CD4-positive, alpha-beta memory T cell (primary cell): ENCODE measurements around the gene RPRD1B. TPM values are rescaled to one million over a fixed set of nuclear protein-coding genes. Genes with fewer than 3 reads are reported as not detected.
"Not testable (repeated sequence)": the region's sequence is repeated elsewhere in the genome, so short reads cannot be mapped to it uniquely, and the experiment has no call there.

Experiments
- CTCF ChIA-PET: fragments of 350-600 bp; sonication (Branson Sonifier 250); formaldehyde crosslinking; loops from one replicate; lab custom pipeline; 2021; ENCODE audit warnings: inconsistent platforms; ENCODE audit not compliant: partially characterized antibody; lab: Charles Lee
- POLR2A ChIA-PET: fragments of 350-600 bp; sonication (Branson Sonifier 250); formaldehyde crosslinking; loops from one replicate; lab custom pipeline; 2021; ENCODE audit not compliant: partially characterized antibody; lab: Charles Lee
- DNase-seq, 5 donors: peaks; one replicate each; pipeline versions ENCODE4 v3.0.0 to v3.0.0-alpha.2; 2020 to 2022; ENCODE audit warnings: mixed read lengths in 1 of 5
- H3K27ac ChIP-seq: one replicate; pipeline ENCODE4 v1.7.0; 2013; ENCODE audit warnings: low read depth, low read length
- H3K27me3 ChIP-seq: 2 replicates; pipeline ENCODE4 v1.7.0; 2013; ENCODE audit warnings: mild to moderate bottlenecking, low read length, moderate library complexity; ENCODE audit not compliant: insufficient read depth
- H3K36me3 ChIP-seq: 2 replicates; pipeline ENCODE4 v1.7.0; 2013; ENCODE audit warnings: mild to moderate bottlenecking, low read length, moderate library complexity; ENCODE audit not compliant: insufficient read depth
- H3K4me1 ChIP-seq: 2 replicates; pipeline ENCODE4 v1.7.0; 2013; ENCODE audit warnings: mild to moderate bottlenecking, low read length, moderate library complexity; ENCODE audit not compliant: insufficient read depth
- H3K4me3 ChIP-seq, 2 donors: one replicate each; pipeline ENCODE4 v1.7.0; 2013; ENCODE audit warnings: low read length in 2 of 2, mild to moderate bottlenecking in 1 of 2
- H3K9me3 ChIP-seq, 2 donors: one replicate each; pipeline ENCODE4 v1.7.0; 2013; ENCODE audit warnings: low read length in 2 of 2, control low read depth in 1 of 2; ENCODE audit not compliant: control insufficient read depth in 1 of 2
- H3K27ac Mint-ChIP-seq, 7 donors: one replicate each; pipeline ENCODE4 v1.8.0; 2020 to 2021; ENCODE audit warnings: mixed read lengths in 7 of 7, mild to moderate bottlenecking in 6 of 7, inconsistent platforms in 3 of 7, moderate library complexity in 3 of 7
- H3K27me3 Mint-ChIP-seq, 2 donors: one replicate each; pipeline ENCODE4 v1.8.0; 2020 to 2021; ENCODE audit warnings: mixed read lengths in 2 of 2
- H3K36me3 Mint-ChIP-seq, 2 donors: one replicate each; pipeline ENCODE4 v1.8.0; 2020 to 2021; ENCODE audit warnings: mixed read lengths in 2 of 2, inconsistent platforms in 1 of 2, mild to moderate bottlenecking in 1 of 2
- H3K4me1 Mint-ChIP-seq, 4 donors: one replicate each; pipeline ENCODE4 v1.8.0; 2020 to 2021; ENCODE audit warnings: mixed read lengths in 4 of 4, mild to moderate bottlenecking in 1 of 4
- H3K4me3 Mint-ChIP-seq, 8 donors: one replicate each; pipeline ENCODE4 v1.8.0; 2020 to 2021; ENCODE audit warnings: mixed read lengths in 8 of 8, mild to moderate bottlenecking in 7 of 8, moderate library complexity in 6 of 8, inconsistent platforms in 3 of 8
- H3K9me3 Mint-ChIP-seq, 8 donors: one replicate each; pipeline ENCODE4 v1.8.0; 2020 to 2021; ENCODE audit warnings: mixed read lengths in 8 of 8, mild to moderate bottlenecking in 5 of 8, inconsistent platforms in 3 of 8, moderate library complexity in 1 of 8
- intact Hi-C: fragments of 100-400 bp; cut with micrococcal nuclease; formaldehyde crosslinking; loops from one replicate; pipeline ENCODE4 v1.15.1; 2023
- polyA plus RNA-seq, 2 donors: library from polyadenylated mRNA; unstranded; fragments of 300-500 nt; fragmentation: Illumina TruSeq; gene quantifications; one replicate each; pipeline ENCODE4 v1.2.3, GENCODE V29; 2021
- total RNA-seq, 2 experiments: library from RNA; stranded (reverse); gene quantifications; one replicate each; pipeline ENCODE4 v1.2.3, GENCODE V29; 2021

Gene RPRD1B
- total and polyA plus RNA-seq, 4 experiments from 2014 or later, result 3.7 to 43.8 (median 24.7) TPM

DNA sequence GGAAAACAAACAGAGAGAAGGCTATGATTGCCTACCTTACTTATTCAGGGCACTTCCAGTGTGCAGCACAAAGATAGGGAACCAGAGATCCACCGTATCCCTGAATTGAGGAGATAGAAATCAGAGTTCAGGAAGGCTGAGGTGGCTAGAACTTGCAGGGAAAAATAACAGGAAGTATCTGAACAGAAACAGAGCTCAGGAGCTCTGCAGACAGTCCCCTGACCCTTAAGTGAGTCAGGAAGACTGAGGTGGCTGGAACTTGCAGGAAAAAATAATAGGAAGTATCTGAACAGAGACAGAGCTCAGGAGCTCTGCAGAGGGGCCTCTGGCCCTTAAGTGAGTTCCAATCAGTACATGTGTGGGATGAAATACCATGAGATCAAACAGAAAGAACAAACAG lies 65.4 kb downstream of the RPRD1B start:
- intact Hi-C loops, result no loop called here

GRCh38 chr20:38102206-38102605 lies 68.7 kb downstream of the RPRD1B start:
- intact Hi-C loops, H3K4me3 Mint-ChIP-seq, H3K27ac ChIP-seq, CTCF ChIA-PET, H3K9me3 ChIP-seq, H3K4me1 ChIP-seq, H3K27me3 Mint-ChIP-seq, H3K4me1 Mint-ChIP-seq, H3K36me3 ChIP-seq, H3K27me3 ChIP-seq, H3K27ac Mint-ChIP-seq, POLR2A ChIA-PET, DNase-seq, H3K4me3 ChIP-seq: not testable (repeated sequence)
- H3K36me3 Mint-ChIP-seq, result peaks cover 0 to 15% of the 10 kb centered on the region in 2 donors
- peaks cover 0 to 12% (median 4%) of the 10 kb centered on the region in 8 donors for H3K9me3 Mint-ChIP-seq

More for the DNA sequence above, 65.4 kb downstream of the RPRD1B start:
- H3K9me3 Mint-ChIP-seq, result peaks cover 0 to 12% (median 4%) of the 10 kb centered on the region in 8 donors
- no peak overlapping the region for H3K27ac Mint-ChIP-seq
- Histone ChIP-seq H3K27me3 (no peaks in the 10 kb centered on the region), H3K27ac (no peak overlapping the region), H3K36me3 (no peaks in the 10 kb centered on the region), H3K4me3 (no peak overlapping the region), H3K4me1 (peaks cover 12% of the 10 kb centered on the region), H3K9me3 (no peaks in the 10 kb centered on the region)
- no peak overlapping the region for H3K4me3 Mint-ChIP-seq
- no peaks in the 10 kb centered on the region for H3K27me3 Mint-ChIP-seq
- ChIA-PET CTCF (interaction anchor here (1.1 kb wide), 2 partner anchors 16 to 25 kb away, joined by 3 to 4 read pairs; no protein-coding TSS in a partner anchor), POLR2A (no interaction called here)
- peaks cover 0 to 14% of the 10 kb centered on the region in 2 donors for H3K36me3 Mint-ChIP-seq
- peaks cover 7 to 12% (median 10%) of the 10 kb centered on the region in 4 donors for H3K4me1 Mint-ChIP-seq
- DNase-seq, result no peak

GRCh38 chr20:38104285-38104684 lies 70.7 kb downstream of the RPRD1B start:
- no peak overlapping the region for H3K27ac Mint-ChIP-seq
- no peaks in the 10 kb centered on the region for H3K4me1 Mint-ChIP-seq
- Histone ChIP-seq H3K9me3 (no peaks in the 10 kb centered on the region), H3K4me3 (no peak overlapping the region), H3K27me3 (no peaks in the 10 kb centered on the region), H3K36me3 (no peaks in the 10 kb centered on the region), H3K4me1 (no peaks in the 10 kb centered on the region), H3K27ac (no peak overlapping the region)
- peaks cover 0 to 11% of the 10 kb centered on the region in 2 donors for H3K36me3 Mint-ChIP-seq
- H3K4me3 Mint-ChIP-seq, result no peak overlapping the region
- H3K27me3 Mint-ChIP-seq, result no peaks in the 10 kb centered on the region
- POLR2A ChIA-PET, result no interaction called here
- no peak for DNase-seq
- CTCF ChIA-PET, result no interaction called here
- intact Hi-C loops, result no loop called here
- H3K9me3 Mint-ChIP-seq, result peaks cover 0 to 12% (median 4%) of the 10 kb centered on the region in 8 donors

GRCh38 chr20:38106461-38106860 lies 72.9 kb downstream of the RPRD1B start:
- no peaks in the 10 kb centered on the region for H3K4me1 ChIP-seq
- Mint-ChIP-seq H3K36me3 (peaks cover 0 to 5% of the 10 kb centered on the region in 2 donors), H3K4me1 (no peaks in the 10 kb centered on the region), H3K9me3 (no peaks in the 10 kb centered on the region), H3K27me3 (no peaks in the 10 kb centered on the region), H3K4me3 (no peak overlapping the region), H3K27ac (no peak overlapping the region)
- DNase-seq, result no peak
- no peak overlapping the region for H3K4me3 ChIP-seq
- no peaks in the 10 kb centered on the region for H3K9me3 ChIP-seq
- H3K27ac ChIP-seq, result no peak overlapping the region
- ChIA-PET CTCF (no interaction called here), POLR2A (no interaction called here)
- no peaks in the 10 kb centered on the region for H3K27me3 ChIP-seq
- intact Hi-C loops, result no loop called here
- no peaks in the 10 kb centered on the region for H3K36me3 ChIP-seq

- POLR2A ChIA-PET, CTCF ChIA-PET, H3K9me3 ChIP-seq, H3K9me3 Mint-ChIP-seq, H3K4me3 Mint-ChIP-seq, H3K27me3 Mint-ChIP-seq, H3K36me3 ChIP-seq, H3K27ac ChIP-seq, H3K4me3 ChIP-seq, DNase-seq, H3K4me1 ChIP-seq, intact Hi-C loops, H3K36me3 Mint-ChIP-seq, H3K27me3 ChIP-seq, H3K4me1 Mint-ChIP-seq: not testable (repeated sequence)
- peak overlapping the region in 1 of 7 donors; percentile 15 for H3K27ac Mint-ChIP-seq
Observed at GRCh38 chr20:38107386-38107785, 73.8 kb downstream of the RPRD1B start.

DNA sequence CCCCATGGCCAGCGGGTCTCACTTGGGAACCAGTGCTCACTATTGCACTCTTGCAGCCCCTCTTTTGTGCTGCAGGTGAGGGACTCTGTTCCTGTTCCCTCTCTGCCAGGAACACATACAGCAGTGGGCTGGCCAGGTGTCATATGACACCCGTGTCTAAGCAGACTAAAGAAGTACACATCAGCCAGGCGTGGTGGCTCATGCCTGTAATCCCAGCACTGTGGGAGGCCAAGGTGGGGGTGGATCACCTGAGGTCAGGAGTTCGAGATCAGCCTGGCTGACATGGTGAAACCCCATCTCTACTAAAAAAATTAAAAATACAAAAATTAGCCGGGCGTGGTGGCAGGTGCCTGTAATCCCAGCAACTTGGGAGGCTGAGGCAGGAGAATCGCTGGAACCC lies 74.4 kb downstream of the RPRD1B start:
- H3K4me1 Mint-ChIP-seq, H3K27me3 ChIP-seq, H3K4me3 Mint-ChIP-seq, H3K36me3 ChIP-seq, H3K36me3 Mint-ChIP-seq, H3K27ac ChIP-seq, H3K9me3 ChIP-seq, H3K4me1 ChIP-seq, POLR2A ChIA-PET, H3K4me3 ChIP-seq, intact Hi-C loops, H3K9me3 Mint-ChIP-seq, H3K27me3 Mint-ChIP-seq, DNase-seq, H3K27ac Mint-ChIP-seq, CTCF ChIA-PET: not testable (repeated sequence)

DNA sequence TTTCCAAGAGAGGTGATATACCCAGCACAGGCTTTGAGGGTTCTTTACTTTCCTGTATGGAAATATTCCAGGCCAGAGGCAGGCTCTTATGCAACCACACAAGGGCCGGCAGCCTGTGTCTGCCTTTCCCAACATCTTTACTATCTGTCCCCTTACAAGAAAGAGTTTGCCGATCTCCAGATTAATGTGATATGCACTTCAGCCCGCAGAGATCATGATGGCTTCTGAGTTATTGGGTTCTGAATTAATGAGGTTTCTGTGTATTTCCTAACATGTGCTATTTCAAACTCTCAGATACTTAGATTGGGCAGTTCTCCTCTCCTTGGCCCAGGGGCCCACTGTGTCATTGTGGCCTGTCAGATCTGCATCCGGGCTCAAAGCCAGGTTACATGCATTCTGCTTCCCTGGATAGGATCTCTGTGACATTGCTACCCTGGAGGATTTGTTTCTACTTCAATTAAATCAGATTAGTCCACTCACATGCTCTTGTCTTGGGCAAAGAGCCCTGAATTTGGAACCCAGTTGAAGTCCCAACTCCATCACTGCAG lies 75.0 kb downstream of the RPRD1B start:
- Histone ChIP-seq H3K4me3 (no peak overlapping the region), H3K4me1 (no peaks in the 10 kb centered on the region), H3K36me3 (no peaks in the 10 kb centered on the region), H3K9me3 (no peaks in the 10 kb centered on the region), H3K27ac (no peak overlapping the region), H3K27me3 (no peaks in the 10 kb centered on the region)
- Mint-ChIP-seq H3K27ac (no peak overlapping the region), H3K4me3 (no peak overlapping the region), H3K9me3 (no peaks in the 10 kb centered on the region), H3K36me3 (peaks cover 0 to 5% of the 10 kb centered on the region in 2 donors), H3K4me1 (no peaks in the 10 kb centered on the region), H3K27me3 (no peaks in the 10 kb centered on the region)
- DNase-seq, result no peak
- CTCF ChIA-PET, result no interaction called here
- POLR2A ChIA-PET, result no interaction called here
- intact Hi-C loops, result no loop called here
